HL-60 (cell line): ENCODE measurements around the gene TTC31.

Experiments
- DNase-seq, 2 experiments: peaks; one replicate each; pipeline ENCODE4 v3.0.0-alpha.2; 2010 to 2020; ENCODE audit warnings: low read depth in 1 of 2, low spot score in 1 of 2
- H3K27ac ChIP-seq: fragments of 250-450 bp; sonication (Bioruptor Pico); replicated peaks from 2 replicates; pipeline ENCODE4 v1.5.1; 2020; ENCODE audit warnings: mild to moderate bottlenecking, moderate library complexity
- H3K27me3 ChIP-seq: fragments of 250-450 bp; sonication (Bioruptor Pico); 2 replicates; pipeline ENCODE4 v1.5.1; 2021; ENCODE audit warnings: mild to moderate bottlenecking, moderate library complexity; ENCODE audit not compliant: insufficient read depth, poor library complexity, severe bottlenecking
- H3K4me3 ChIP-seq: replicated peaks from 2 replicates; pipeline ENCODE4 v1.5.1; 2011; ENCODE audit warnings: mild to moderate bottlenecking, control low read depth, low read length; ENCODE audit not compliant: insufficient read depth
- GABPA ChIP-seq: IDR thresholded peaks from 2 replicates; pipeline ENCODE4 v1.6.1; 2012; ENCODE audit warnings: low read depth
- POLR2AphosphoS5 ChIP-seq: IDR thresholded peaks from 2 replicates; pipeline ENCODE4 v1.6.1; 2012; ENCODE audit warnings: low read depth
- SPI1 ChIP-seq: IDR thresholded peaks from 2 replicates; pipeline ENCODE4 v1.6.1; 2012; ENCODE audit warnings: low read depth, mild to moderate bottlenecking, borderline replicate concordance
- TF ChIP-seq, protein P1 (sequence below): IDR thresholded peaks from one replicate; pipeline ENCODE4 v1.5.1; 2011; ENCODE audit warnings: low read length, control low read depth, inconsistent platforms; ENCODE audit not compliant: insufficient read depth
- TF ChIP-seq, protein P2 (sequence below): IDR thresholded peaks from 2 replicates; pipeline ENCODE4 v1.6.1; 2012; ENCODE audit warnings: low read depth; ENCODE audit not compliant: insufficient replicate concordance

The TTC31 gene

DNA sequence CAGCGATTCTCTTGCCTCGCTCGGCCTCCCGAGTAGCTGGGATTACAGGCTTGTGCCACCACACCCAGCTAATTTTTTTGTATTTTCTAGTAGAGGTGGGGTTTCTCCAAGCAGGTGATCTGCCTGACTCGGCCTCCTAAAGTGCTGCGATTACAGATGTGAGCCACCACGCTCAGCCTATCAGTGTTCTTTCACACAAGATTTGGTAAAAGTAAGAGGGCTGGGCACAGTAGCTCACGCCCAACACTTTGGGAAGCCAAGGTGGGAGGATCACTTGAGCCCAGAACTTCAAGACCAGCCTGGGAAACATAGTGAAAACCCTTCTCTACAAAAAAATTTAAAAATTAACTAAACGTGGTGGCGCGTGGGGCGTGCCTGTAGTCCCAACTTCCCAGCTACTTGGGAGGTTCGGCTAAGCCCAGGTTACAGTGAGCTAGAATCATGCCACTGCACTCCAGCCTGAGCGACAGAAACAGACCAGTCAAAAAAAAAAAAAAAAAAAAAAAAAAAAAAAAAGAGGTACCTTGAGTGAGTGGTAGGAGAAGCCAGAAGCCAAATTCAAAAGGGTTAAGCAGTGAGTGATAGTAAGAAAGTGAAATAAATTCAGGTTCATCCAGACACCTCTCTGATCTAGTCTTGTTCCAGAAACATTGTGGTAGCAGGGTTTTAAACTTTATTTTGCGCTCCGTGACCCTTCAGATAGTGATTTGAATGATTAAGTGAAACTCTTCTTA lies 11.4 kb upstream of the TTC31 start:
- peak overlapping the region; percentile 76 for H3K4me3 ChIP-seq
- H3K27me3 ChIP-seq, result no peaks in the 10 kb centered on the region
- TF ChIP-seq POLR2AphosphoS5 (no peak), GABPA (no peak), SPI1 (no peak)
- TF ChIP-seq, protein P1, sequence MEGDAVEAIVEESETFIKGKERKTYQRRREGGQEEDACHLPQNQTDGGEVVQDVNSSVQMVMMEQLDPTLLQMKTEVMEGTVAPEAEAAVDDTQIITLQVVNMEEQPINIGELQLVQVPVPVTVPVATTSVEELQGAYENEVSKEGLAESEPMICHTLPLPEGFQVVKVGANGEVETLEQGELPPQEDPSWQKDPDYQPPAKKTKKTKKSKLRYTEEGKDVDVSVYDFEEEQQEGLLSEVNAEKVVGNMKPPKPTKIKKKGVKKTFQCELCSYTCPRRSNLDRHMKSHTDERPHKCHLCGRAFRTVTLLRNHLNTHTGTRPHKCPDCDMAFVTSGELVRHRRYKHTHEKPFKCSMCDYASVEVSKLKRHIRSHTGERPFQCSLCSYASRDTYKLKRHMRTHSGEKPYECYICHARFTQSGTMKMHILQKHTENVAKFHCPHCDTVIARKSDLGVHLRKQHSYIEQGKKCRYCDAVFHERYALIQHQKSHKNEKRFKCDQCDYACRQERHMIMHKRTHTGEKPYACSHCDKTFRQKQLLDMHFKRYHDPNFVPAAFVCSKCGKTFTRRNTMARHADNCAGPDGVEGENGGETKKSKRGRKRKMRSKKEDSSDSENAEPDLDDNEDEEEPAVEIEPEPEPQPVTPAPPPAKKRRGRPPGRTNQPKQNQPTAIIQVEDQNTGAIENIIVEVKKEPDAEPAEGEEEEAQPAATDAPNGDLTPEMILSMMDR, result no peak
- TF ChIP-seq, protein P2, sequence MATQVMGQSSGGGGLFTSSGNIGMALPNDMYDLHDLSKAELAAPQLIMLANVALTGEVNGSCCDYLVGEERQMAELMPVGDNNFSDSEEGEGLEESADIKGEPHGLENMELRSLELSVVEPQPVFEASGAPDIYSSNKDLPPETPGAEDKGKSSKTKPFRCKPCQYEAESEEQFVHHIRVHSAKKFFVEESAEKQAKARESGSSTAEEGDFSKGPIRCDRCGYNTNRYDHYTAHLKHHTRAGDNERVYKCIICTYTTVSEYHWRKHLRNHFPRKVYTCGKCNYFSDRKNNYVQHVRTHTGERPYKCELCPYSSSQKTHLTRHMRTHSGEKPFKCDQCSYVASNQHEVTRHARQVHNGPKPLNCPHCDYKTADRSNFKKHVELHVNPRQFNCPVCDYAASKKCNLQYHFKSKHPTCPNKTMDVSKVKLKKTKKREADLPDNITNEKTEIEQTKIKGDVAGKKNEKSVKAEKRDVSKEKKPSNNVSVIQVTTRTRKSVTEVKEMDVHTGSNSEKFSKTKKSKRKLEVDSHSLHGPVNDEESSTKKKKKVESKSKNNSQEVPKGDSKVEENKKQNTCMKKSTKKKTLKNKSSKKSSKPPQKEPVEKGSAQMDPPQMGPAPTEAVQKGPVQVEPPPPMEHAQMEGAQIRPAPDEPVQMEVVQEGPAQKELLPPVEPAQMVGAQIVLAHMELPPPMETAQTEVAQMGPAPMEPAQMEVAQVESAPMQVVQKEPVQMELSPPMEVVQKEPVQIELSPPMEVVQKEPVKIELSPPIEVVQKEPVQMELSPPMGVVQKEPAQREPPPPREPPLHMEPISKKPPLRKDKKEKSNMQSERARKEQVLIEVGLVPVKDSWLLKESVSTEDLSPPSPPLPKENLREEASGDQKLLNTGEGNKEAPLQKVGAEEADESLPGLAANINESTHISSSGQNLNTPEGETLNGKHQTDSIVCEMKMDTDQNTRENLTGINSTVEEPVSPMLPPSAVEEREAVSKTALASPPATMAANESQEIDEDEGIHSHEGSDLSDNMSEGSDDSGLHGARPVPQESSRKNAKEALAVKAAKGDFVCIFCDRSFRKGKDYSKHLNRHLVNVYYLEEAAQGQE, result no peak
- peak overlapping the region; percentile 82 for H3K27ac ChIP-seq
- DNase-seq, result no peak

DNA sequence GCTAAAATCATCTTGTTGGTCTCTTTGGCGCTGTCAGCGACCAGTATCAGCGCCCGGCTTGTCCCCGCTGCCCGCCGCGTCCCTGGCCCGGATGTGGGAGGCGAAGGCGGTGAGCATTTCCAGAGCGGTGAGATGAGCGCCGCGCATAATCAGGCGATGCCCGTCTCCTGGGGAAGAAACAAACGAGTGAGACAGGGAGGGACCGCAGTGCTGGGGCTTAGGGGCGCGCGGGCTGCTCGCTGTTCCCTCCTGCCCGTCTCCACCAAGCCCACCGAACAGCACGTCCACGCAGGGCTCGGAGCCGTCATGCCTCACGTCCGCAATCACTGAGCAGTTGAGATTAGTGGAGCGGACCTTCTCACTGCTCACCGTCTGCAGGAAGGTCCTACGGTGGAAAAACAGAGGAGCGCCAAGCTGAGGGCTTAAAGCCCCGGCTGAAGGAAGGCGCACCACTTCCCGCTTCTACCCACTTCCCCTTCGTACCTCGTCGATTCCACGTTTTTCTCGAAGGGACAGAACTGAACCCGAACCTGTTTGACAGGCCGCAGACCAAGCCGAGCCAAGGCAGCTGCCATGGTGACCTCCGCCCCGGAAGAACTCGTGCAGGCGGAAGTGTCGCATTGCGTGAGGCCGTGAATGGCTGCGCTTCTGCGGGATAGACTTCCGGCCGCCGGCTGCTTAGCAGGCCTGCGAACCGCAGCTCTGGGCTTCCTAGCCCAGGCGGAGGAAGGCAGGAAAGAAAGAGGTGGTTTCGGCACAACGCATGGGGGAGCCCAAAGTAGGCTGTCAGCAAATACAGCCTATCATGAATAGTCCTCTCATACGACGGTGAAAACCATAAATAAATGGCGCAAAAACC lies 10.6 kb upstream of the TTC31 start, which contains the start of gene MRPL53:
MRPL53 (minus strand) TSS at position 595 of the 859 bp plus-strand sequence; CDS start at position 575, 20 bp downstream.
- Histone ChIP-seq H3K27me3 (no peaks in the 10 kb centered on the region), H3K4me3 (peak within 1 kb of the TSS; percentile 76), H3K27ac (peak within 1 kb of the TSS; percentile 82)
- peak; percentile 96 to 97 for DNase-seq
- TF ChIP-seq SPI1, result peak; percentile 74; the same call in 1 of the 2 replicates
- TF ChIP-seq, protein P2, result no peak
- TF ChIP-seq GABPA, result peak; percentile 99
- TF ChIP-seq POLR2AphosphoS5, result peak; percentile 100

DNA sequence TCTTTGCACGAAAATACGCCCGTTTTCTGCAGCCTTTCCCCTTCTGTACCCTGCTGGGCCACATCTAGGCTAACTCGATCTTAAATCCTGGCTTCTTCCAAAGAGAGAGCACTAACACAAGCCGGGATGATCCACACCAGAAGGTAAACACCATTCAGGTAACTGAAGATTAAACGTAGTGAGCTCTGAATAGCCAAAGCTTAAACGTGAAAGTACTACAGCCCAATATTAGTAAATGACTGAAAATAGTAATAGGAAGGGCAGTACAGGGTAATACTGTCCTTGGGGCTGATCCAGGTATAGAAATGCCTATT lies 10.0 kb upstream of the TTC31 start:
- DNase-seq, result no peak
- Histone ChIP-seq H3K27ac (peak overlapping the region; percentile 82), H3K4me3 (peak overlapping the region; percentile 76), H3K27me3 (no peaks in the 10 kb centered on the region)
- TF ChIP-seq SPI1 (no peak), GABPA (no peak), POLR2AphosphoS5 (no peak)
- TF ChIP-seq, protein P1, result no peak
- TF ChIP-seq, protein P2, result no peak
